DMS79 treated with DMSO at 0.1 percent for 48 hours (cell line): Measurements from ENCODE around the gene NR2F1-AS1.

ENCODE experiments used
- DNase-seq: peaks from one replicate; lab custom pipeline; 2025; lab: John Stamatoyannopoulos, UW

The NR2F1-AS1 gene

DNA sequence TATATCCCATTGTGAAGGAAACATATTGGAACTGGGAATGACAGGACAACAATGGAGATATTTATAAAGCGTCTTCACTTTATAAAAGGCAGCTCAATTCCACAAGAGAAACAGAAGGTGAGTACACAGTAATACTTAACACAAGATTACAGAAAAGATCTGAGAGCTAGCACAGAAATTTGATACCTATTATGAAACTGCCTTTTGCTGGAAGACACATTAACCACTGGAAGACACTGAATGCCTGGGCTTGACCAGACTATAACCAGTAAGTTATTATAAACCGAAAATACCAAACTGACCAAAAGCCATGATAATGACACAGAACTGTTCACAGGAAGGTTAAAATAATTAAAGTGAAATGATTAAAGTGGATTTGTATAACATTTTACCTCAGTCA, 195.4 kb downstream of the NR2F1-AS1 start:
- DNase-seq: no peak

DNA sequence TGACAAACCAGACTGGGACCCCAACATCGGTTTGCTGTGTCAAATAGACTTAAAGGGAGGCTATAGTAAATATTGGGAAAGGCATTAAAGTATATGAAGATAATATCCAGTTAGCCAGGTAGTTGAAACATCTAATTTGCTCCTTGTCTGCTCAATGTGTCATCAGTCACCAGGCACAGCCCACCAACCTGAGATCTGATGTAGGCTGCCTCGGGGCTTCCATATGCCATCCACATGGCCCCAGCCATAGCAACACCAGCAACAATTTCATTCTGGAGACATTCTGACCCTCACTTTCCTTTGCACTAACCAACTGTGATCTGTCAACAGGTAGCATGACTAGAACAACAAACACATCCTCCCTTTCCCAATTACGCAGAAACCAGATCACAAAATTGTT, 196.0 kb downstream of the NR2F1-AS1 start:
- DNase-seq: no peak

DNA sequence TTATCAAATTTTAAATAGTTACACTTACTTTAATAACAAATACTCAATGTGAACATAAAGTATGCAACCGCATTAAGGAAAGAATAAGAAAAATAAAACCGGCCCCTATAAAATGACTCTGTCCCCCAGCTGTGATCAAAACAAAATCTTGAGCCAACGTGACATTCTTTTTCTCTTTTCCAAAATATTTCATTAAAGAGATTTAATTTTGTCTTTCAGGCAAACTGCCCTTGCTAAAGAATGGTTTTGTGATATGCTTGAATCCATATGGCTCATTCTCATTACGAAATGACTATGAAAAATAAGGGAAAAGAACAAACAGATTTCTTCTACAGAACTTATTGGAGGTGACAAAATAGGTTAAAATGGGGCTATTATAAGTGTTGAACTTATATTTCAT, 197.0 kb downstream of the NR2F1-AS1 start:
- DNase-seq: no peak

DNA sequence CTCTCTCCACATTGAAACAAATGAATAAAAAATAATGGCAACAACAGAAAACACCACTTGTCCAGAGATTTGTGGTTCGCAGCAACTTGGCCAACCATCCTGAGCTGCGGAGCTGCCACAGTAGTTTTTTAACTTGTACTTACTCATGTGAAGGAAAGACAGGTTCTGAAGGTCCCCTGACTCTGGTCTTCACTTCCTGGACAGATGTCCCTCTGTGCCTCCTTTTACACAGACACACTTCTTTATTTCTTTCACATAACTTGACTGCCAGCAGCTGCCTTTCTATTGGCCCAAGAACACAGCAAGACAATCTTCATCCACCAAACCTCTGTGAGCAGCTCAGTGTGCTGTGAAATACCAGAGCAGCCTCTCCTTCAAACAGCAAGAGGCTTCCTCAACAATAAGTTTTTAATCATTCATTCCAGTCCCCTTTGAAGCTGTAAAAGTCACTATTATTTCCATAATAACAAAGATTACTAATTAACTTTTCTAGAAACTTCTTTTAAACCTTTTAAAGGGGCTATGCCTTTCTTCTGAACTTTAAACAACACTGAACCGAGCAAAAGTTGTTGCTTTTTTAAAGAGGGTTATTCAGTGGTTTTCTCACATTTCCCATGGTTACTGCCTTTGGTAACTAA, 198.7 kb downstream of the NR2F1-AS1 start:
- DNase-seq: no peak

DNA sequence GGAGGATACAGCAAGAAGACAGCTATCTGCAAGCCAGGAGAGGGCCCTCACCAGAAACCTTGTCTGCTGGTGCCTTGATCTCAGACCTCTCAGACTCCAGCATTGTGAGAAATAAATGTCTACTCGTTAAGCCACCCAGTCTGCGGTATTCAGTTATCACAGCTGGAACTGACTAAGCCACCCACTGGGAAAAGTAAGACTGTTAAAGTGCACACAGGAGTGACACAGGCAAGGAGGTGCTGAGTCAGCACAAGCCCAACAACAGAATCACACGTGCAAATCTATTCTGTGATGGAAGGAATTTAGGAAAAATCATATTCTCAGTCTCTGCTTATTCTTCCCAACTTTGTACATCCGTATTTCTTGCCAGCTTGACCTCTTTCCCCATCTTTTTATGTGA, 200.0 kb downstream of the NR2F1-AS1 start:
- no peak for DNase-seq

DNA sequence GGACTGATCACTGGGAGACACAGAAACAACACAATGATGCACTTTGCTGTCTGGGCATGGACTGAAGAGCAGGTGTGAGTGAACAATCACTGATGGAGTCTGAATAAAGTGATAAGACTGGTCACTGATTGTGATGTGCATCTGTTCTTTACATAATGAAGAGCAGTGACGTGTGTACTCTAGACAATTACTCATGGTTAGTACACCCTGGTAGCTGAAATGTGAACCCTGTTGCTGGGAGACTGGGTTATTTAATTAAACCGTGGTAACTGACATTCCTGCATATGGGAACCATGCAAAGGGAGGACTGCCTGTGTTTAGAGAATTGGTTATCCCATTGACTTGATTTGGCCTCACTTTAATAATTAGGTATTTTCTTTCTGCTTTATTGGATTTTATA, 202.9 kb downstream of the NR2F1-AS1 start:
- no peak for DNase-seq

DNA sequence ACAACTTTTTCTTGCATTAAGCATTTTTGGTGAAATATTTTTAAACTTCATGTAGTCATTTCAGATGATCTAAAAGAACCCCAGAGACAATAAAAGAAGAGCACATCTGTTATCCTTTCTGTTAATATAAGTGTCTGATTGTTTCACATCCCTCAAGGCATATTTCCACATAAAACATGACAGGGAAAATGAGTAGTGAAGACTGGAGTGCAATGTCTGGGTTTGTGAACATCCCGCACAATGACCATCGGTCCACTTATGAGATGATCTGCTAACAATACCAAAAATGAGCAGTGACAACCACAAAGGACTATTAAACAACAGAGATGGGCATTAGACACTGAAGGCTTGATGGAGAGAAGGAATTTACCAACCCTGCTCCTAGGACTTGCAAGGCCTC, 209.1 kb downstream of the NR2F1-AS1 start:
- DNase-seq: no peak

DNA sequence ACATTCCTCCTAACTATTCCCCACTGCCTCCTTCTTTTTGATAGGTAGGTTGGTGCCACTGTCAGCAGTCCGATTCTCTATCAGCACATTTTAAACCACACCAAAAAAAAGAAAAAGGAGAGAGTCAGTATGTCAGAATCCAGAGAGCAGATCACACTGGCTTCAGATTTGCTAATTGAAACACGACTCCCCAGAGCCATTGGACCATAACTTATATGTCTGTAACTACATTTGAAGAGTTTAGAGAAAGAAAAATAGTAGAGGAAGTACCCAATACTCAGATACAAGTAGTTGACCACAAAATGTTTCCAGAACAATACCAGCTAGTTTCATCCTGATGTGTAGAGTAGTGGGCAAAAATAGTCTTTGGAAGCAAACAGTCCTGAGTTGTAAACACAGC, 216.6 kb downstream of the NR2F1-AS1 start:
- DNase-seq: no peak

DNA sequence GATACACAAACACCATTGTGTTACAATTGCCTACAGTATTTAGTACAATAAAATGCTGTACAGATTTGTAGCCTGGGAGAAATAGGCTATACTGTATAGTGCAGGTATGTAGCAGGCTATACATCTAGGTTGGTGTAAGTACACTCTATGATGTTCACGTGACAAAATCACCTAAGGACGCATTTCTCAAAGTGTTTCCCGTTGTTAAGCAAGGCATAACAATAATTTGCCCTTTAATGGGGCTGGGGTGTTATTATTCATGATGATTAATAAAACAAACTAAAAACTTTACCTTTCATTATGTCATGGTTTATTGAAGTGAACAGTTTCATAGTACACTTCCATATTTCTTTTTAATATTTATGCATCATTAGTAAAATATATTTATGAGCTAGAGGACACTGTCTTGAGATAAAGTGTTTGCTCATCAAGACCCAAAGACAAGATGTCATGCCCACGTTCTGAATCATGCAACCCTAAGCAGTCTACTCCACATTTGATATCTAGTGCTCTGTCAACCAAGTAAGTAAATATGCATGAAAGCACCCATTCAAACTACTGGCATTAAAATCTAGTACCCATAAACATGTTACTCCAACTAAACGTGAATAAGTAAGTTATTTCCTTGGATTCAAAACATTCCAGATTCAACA, 220.5 kb downstream of the NR2F1-AS1 start:
- DNase-seq: no peak

DNA sequence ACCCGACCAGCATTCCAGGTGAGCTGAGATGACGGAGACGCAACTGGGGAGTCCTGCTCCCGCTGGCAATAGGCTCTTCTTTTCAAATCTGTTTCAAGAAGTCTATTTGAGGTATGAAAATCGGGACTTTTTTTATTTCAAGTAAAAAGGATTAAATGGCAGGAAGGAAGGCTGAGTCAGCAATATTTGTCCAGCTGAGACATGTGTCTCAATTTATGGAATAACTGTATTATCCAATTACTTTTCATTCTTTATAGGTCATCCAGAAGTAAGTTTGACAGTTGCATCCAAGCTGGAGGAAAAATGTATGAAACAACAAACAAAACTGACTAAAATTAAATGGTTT, 221.1 kb downstream of the NR2F1-AS1 start:
- DNase-seq: no peak
